Natural killer cell (primary cell): ENCODE measurements around the gene FLCN. TPM values are rescaled to one million over a fixed set of nuclear protein-coding genes. Genes with fewer than 3 reads are reported as not detected.

Experiments used
- ATAC-seq, 3 donors: fragments of 150-1000 bp in 2 of 3; fragments of 200-7000 bp in 1 of 3; cut with Tn5 transposase; 1 replicate in 1 of 3; 2 replicates in 2 of 3; pipeline ENCODE4 v1.10.0; 2021; ENCODE audit warnings: mild to moderate bottlenecking in 2 of 3, moderate library complexity in 2 of 3
- DNase-seq, 2 donors: peaks; one replicate each; pipeline versions ENCODE4 v3.0.0 to v3.0.0-alpha.2; 2013 to 2021; ENCODE audit warnings: mixed read lengths in 1 of 2
- H3K27ac ChIP-seq: one replicate; pipeline ENCODE4 v1.5.1; 2013; ENCODE audit warnings: mild to moderate bottlenecking, low read length
- H3K27me3 ChIP-seq: one replicate; pipeline ENCODE4 v1.6.1; 2013; ENCODE audit warnings: low read length; ENCODE audit not compliant: control insufficient read depth, insufficient read depth
- H3K36me3 ChIP-seq: one replicate; pipeline ENCODE4 v1.6.1; 2013; ENCODE audit warnings: low read length; ENCODE audit not compliant: control insufficient read depth, insufficient read depth
- H3K4me1 ChIP-seq: one replicate; pipeline ENCODE4 v1.6.1; 2013; ENCODE audit warnings: low read length; ENCODE audit not compliant: control insufficient read depth, insufficient read depth
- H3K4me3 ChIP-seq: one replicate; pipeline ENCODE4 v1.5.1; 2013; ENCODE audit warnings: low read length
- H3K9me3 ChIP-seq: one replicate; pipeline ENCODE4 v1.6.1; 2013; ENCODE audit warnings: low read length; ENCODE audit not compliant: control insufficient read depth, insufficient read depth
- H3K27ac Mint-ChIP-seq, 2 donors: one replicate each; pipeline ENCODE4 v1.8.0; 2022; ENCODE audit warnings: mild to moderate bottlenecking in 2 of 2, mixed read lengths in 2 of 2, moderate library complexity in 1 of 2
- H3K27me3 Mint-ChIP-seq, 2 donors: one replicate each; pipeline ENCODE4 v1.8.0; 2022; ENCODE audit warnings: low read depth in 2 of 2, mixed read lengths in 2 of 2
- H3K36me3 Mint-ChIP-seq: one replicate; pipeline ENCODE4 v1.8.0; 2022; ENCODE audit warnings: mixed read lengths
- H3K4me1 Mint-ChIP-seq, 2 donors: one replicate each; pipeline ENCODE4 v1.8.0; 2022; ENCODE audit warnings: mixed read lengths in 2 of 2
- H3K4me3 Mint-ChIP-seq: one replicate; pipeline ENCODE4 v1.8.0; 2022; ENCODE audit warnings: mild to moderate bottlenecking, moderate library complexity, mixed read lengths
- H3K9me3 Mint-ChIP-seq, 2 donors: one replicate each; pipeline ENCODE4 v1.8.0; 2022; ENCODE audit warnings: mixed read lengths in 2 of 2
- WGBS: methylation state at CpG from one replicate; pipeline ENCODE4 v1.1.7; 2013; ENCODE audit warnings: missing lambda C conversion rate; ENCODE audit not compliant: insufficient coverage; 5-methylcytosine and 5-hydroxymethylcytosine counted together
- intact Hi-C: fragments of 100-400 bp; cut with micrococcal nuclease; formaldehyde crosslinking; loops from one replicate; pipeline ENCODE4 v1.14.2; 2022
- total RNA-seq, 4 donors: library from RNA; stranded (reverse); fragments of 120-200 nt in 1 of 4; gene quantifications; one replicate each; pipeline versions ENCODE4 v1.2.3 to v1.2.4, GENCODE V29; 2013 to 2022
- TF ChIP-seq, protein P1 (sequence below): fragments of 200-600 bp; IDR thresholded peaks from one replicate; pipeline ENCODE4 v1.8.0; 2022; ENCODE audit warnings: antibody characterized with exemption

FLCN gene
- total RNA-seq, 3 donors from 2014 or later (not counting 1 experiment from before 2014, with no cell fraction given), result 26.7 to 43.6 (median 33.8) TPM

DNA sequence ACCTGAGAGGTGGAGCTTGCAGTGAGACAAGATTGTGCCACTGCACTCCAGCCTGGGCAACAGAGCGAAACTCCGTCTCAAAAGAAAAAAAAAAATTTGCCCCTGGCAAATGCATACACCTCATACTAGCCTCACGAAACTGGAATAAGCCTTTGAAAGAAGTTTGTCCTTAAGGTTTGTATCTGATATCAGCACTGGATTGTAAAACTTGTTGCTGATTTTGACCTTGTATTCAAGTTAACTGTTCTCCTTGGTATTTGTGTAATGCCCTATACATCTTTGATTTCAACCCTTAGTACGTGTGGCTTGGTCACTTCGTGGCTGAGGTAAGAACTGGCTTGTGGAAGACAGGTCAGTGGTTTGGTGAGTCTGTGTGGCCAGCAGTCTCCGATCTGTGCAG, 6.2 kb upstream of the FLCN start:
- no peaks in the 10 kb centered on the region for H3K27me3 Mint-ChIP-seq
- Histone ChIP-seq H3K27me3 (no peaks in the 10 kb centered on the region), H3K9me3 (no peaks in the 10 kb centered on the region), H3K27ac (no peak overlapping the region), H3K36me3 (peaks cover 24% of the 10 kb centered on the region), H3K4me3 (no peak overlapping the region), H3K4me1 (peaks cover 3% of the 10 kb centered on the region)
- H3K36me3 Mint-ChIP-seq, result no peaks in the 10 kb centered on the region
- ATAC-seq (no peak), DNase-seq (no peak)
- TF ChIP-seq, protein P1, sequence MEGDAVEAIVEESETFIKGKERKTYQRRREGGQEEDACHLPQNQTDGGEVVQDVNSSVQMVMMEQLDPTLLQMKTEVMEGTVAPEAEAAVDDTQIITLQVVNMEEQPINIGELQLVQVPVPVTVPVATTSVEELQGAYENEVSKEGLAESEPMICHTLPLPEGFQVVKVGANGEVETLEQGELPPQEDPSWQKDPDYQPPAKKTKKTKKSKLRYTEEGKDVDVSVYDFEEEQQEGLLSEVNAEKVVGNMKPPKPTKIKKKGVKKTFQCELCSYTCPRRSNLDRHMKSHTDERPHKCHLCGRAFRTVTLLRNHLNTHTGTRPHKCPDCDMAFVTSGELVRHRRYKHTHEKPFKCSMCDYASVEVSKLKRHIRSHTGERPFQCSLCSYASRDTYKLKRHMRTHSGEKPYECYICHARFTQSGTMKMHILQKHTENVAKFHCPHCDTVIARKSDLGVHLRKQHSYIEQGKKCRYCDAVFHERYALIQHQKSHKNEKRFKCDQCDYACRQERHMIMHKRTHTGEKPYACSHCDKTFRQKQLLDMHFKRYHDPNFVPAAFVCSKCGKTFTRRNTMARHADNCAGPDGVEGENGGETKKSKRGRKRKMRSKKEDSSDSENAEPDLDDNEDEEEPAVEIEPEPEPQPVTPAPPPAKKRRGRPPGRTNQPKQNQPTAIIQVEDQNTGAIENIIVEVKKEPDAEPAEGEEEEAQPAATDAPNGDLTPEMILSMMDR, result no peak
- H3K27ac Mint-ChIP-seq, result peak overlapping the region in 1 of 2 donors; percentile 52
- H3K4me3 Mint-ChIP-seq, result no peak overlapping the region
- H3K9me3 Mint-ChIP-seq, result no peaks in the 10 kb centered on the region
- intact Hi-C loops, result no loop called here
- WGBS, result 76% methylated on average over 3 of the region's 6 CpGs
- H3K4me1 Mint-ChIP-seq, result peaks cover 2 to 8% of the 10 kb centered on the region in 2 donors

DNA sequence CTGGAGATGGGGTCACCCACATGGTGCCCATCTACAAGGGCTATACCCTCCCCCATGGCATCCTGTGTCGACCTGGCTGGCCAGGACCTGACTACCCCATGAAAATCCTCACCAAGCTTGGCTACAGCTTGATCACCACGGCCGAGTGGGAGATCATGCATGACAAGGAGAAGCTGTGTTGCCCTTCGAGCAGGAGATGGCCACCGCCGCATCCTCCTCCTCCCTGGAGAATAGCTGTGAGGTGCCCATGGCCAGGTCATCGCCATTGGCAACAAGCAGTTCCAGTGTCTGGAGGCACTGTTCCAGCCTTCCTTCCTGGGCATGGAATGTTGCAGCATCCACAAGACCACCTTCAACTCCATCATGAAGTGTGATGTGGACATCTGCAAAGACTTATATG, 5.3 kb upstream of the FLCN start:
- H3K9me3 Mint-ChIP-seq, result no peaks in the 10 kb centered on the region
- no peak overlapping the region for H3K4me3 ChIP-seq
- WGBS, result 96% methylated on average over 7 of the region's 7 CpGs

DNA sequence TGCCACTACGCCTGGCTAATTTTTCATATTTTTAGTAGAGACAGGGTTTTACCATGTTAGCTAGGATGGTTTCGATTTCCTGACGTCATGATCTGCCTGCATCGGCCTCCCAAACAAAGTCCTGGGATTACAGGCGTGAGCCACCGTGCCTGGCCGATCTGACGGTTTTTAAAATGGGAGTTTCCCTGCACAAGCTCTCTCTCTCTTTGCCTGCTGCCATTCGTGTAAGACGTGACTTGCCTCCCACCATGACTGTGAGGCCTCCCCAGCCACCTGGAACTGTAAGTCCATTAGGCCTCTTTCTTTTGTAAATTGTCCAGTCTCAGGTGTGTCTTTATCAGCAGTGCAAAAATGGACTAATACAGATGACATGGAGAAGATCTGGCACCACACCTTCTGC, 4.7 kb upstream of the FLCN start:
- intact Hi-C loops, result no loop called here

More for the DNA sequence above, 5.3 kb upstream of the FLCN start:
- Histone ChIP-seq H3K36me3 (peaks cover 15% of the 10 kb centered on the region), H3K4me1 (peaks cover 9% of the 10 kb centered on the region), H3K27me3 (no peaks in the 10 kb centered on the region), H3K27ac (no peak overlapping the region), H3K9me3 (no peaks in the 10 kb centered on the region)
- DNase-seq (no peak), ATAC-seq (no peak)
- Mint-ChIP-seq H3K4me3 (no peak overlapping the region), H3K36me3 (no peaks in the 10 kb centered on the region), H3K4me1 (peaks cover 11 to 17% of the 10 kb centered on the region in 2 donors), H3K27ac (no peak overlapping the region), H3K27me3 (no peaks in the 10 kb centered on the region)
- intact Hi-C loops, result no loop called here
- TF ChIP-seq, protein P1, result no peak

More for the DNA sequence above, 4.7 kb upstream of the FLCN start:
- H3K4me1 ChIP-seq, result peaks cover 10% of the 10 kb centered on the region
- Mint-ChIP-seq H3K9me3 (no peaks in the 10 kb centered on the region), H3K4me3 (no peak overlapping the region), H3K27ac (no peak overlapping the region), H3K36me3 (no peaks in the 10 kb centered on the region), H3K4me1 (peaks cover 13 to 22% of the 10 kb centered on the region in 2 donors), H3K27me3 (no peaks in the 10 kb centered on the region)
- TF ChIP-seq, protein P1, result no peak
- H3K27me3 ChIP-seq, result no peaks in the 10 kb centered on the region
- WGBS, result 85% methylated on average over 10 of the region's 10 CpGs
- ATAC-seq (no peak), DNase-seq (no peak)
- peaks cover 9% of the 10 kb centered on the region for H3K36me3 ChIP-seq
- H3K27ac ChIP-seq, result no peak overlapping the region
- no peak overlapping the region for H3K4me3 ChIP-seq
- no peaks in the 10 kb centered on the region for H3K9me3 ChIP-seq
